Endodermal cell (in vitro differentiated cells): ENCODE measurements around the gene ANGPTL7. TPM values are rescaled to one million over a fixed set of nuclear protein-coding genes. Genes with fewer than 3 reads are reported as not detected.

Source experiments
- DNase-seq: peaks from one replicate; pipeline ENCODE4 v3.0.0-alpha.2; 2017
- H3K27ac ChIP-seq: 2 replicates; pipeline ENCODE4 v1.5.1; 2013; ENCODE audit warnings: mild to moderate bottlenecking, low read depth, low read length, moderate library complexity
- H3K27me3 ChIP-seq: 2 replicates; pipeline ENCODE4 v1.6.1; 2013; ENCODE audit warnings: mild to moderate bottlenecking, low read length, moderate library complexity; ENCODE audit not compliant: insufficient read depth, control insufficient read depth, poor library complexity, severe bottlenecking
- H3K36me3 ChIP-seq: 2 replicates; pipeline ENCODE4 v1.7.0; 2013; ENCODE audit warnings: mild to moderate bottlenecking, low read length, moderate library complexity; ENCODE audit not compliant: control insufficient read depth, insufficient read depth
- H3K4me1 ChIP-seq: one replicate; pipeline ENCODE4 v1.7.0; 2013; ENCODE audit warnings: low read length; ENCODE audit not compliant: control insufficient read depth, insufficient read depth
- H3K4me3 ChIP-seq: 2 replicates; pipeline ENCODE4 v1.5.1; 2013; ENCODE audit warnings: mild to moderate bottlenecking, low read length, moderate library complexity
- H3K9ac ChIP-seq: 2 replicates; pipeline ENCODE4 v1.6.1; 2013; ENCODE audit warnings: mild to moderate bottlenecking, low read length, moderate library complexity; ENCODE audit not compliant: poor library complexity, severe bottlenecking; ENCODE audit errors: extremely low read depth
- H3K9me3 ChIP-seq: 2 replicates; pipeline ENCODE4 v1.6.1; 2013; ENCODE audit warnings: mild to moderate bottlenecking, low read length, moderate library complexity; ENCODE audit not compliant: control insufficient read depth
- H3K27ac Mint-ChIP-seq: 2 replicates; pipeline ENCODE4 v1.8.0; 2020; ENCODE audit warnings: mixed read lengths
- H3K27me3 Mint-ChIP-seq: 2 replicates; pipeline ENCODE4 v1.8.0; 2021; ENCODE audit warnings: mild to moderate bottlenecking, mixed read lengths; ENCODE audit not compliant: insufficient read depth
- H3K36me3 Mint-ChIP-seq: 2 replicates; pipeline ENCODE4 v1.8.0; 2020; ENCODE audit warnings: low read depth, mixed read lengths
- H3K4me1 Mint-ChIP-seq: 2 replicates; pipeline ENCODE4 v1.8.0; 2020; ENCODE audit warnings: mixed read lengths
- H3K4me3 Mint-ChIP-seq: 2 replicates; pipeline ENCODE4 v1.8.0; 2020; ENCODE audit warnings: mild to moderate bottlenecking, moderate library complexity, mixed read lengths
- H3K9me3 Mint-ChIP-seq: 2 replicates; pipeline ENCODE4 v1.8.0; 2020; ENCODE audit warnings: mild to moderate bottlenecking, mixed read lengths
- CTCF ChIP-seq: fragments of 200-600 bp; sonication (generic); conservative IDR thresholded peaks from 2 replicates; pipeline ENCODE4 v1.5.0; 2021; ENCODE audit warnings: antibody characterized with exemption, mild to moderate bottlenecking
- WGBS, 2 experiments: methylation state at CpG; one replicate each; pipeline versions ENCODE4 v1.1.5 to v1.1.7; 2013; ENCODE audit warnings: missing lambda C conversion rate in 2 of 2, mixed read lengths in 1 of 2; ENCODE audit not compliant: insufficient coverage in 1 of 2, insufficient read length in 1 of 2; 5-methylcytosine and 5-hydroxymethylcytosine counted together
- total RNA-seq, 2 donors: library from RNA; stranded (reverse); fragmentation: NEBNext Ultra II Directional in 1 of 2; extraction: Animal tissue kit (Norgen Biotek cat#: 25700) in 1 of 2; gene quantifications; 2 replicates in 1 of 2; 3 replicates in 1 of 2; pipeline ENCODE4 v1.2.1, GENCODE V29; 2021

Gene ANGPTL7
- total RNA-seq, 2 donors from 2014 or later, result not detected

GRCh38 chr1:11156441-11156840, 32.7 kb upstream of the ANGPTL7 start:
- peaks cover 14% of the 10 kb centered on the region for H3K9me3 ChIP-seq
- H3K4me1 ChIP-seq, result no peaks in the 10 kb centered on the region
- no peak for DNase-seq
- no peak for TF ChIP-seq CTCF
- Mint-ChIP-seq H3K27ac (no peak overlapping the region), H3K36me3 (peaks cover 56% of the 10 kb centered on the region), H3K4me3 (no peak overlapping the region), H3K9me3 (peaks cover 12% of the 10 kb centered on the region), H3K4me1 (no peaks in the 10 kb centered on the region), H3K27me3 (no peaks in the 10 kb centered on the region)
- H3K36me3 ChIP-seq, result peaks cover 64% of the 10 kb centered on the region
- no peak overlapping the region for H3K4me3 ChIP-seq
- no peak overlapping the region for H3K9ac ChIP-seq
- WGBS, 2 experiments, result 93 to 100% methylated on average over 3 of the region's 3 CpGs
- H3K27me3 ChIP-seq, result no peaks in the 10 kb centered on the region
- H3K27ac ChIP-seq, result no peak overlapping the region

DNA sequence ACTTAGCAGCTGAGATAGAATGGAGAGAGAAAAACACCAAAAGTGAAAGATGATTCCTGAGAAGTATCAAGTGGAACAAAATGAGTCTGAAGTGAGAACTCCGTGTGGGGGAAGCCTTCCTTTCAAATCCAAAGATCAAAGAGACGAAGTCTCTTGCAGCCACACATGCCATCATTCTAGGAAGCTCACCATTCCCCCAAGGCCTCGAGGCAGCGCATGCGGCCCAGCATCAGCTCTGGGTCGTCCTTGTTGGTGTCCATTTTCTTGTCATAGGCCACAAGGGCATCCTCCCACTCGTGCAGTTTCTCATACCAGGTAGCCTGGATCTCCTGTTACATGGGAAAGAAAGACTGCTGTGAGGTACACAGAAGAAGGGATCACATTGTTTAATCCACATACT, 32.2 kb upstream of the ANGPTL7 start:
- no peak overlapping the region for H3K4me3 Mint-ChIP-seq
- WGBS, 2 experiments, result 94% methylated on average over 7 of the region's 7 CpGs
- no peak overlapping the region for H3K27ac ChIP-seq

GRCh38 chr1:11157394-11157793, 31.8 kb upstream of the ANGPTL7 start:
- Histone ChIP-seq H3K27ac (no peak overlapping the region), H3K9me3 (peaks cover 24% of the 10 kb centered on the region), H3K4me1 (no peaks in the 10 kb centered on the region), H3K9ac (no peak overlapping the region), H3K36me3 (peaks cover 68% of the 10 kb centered on the region), H3K4me3 (no peak overlapping the region), H3K27me3 (no peaks in the 10 kb centered on the region)
- Mint-ChIP-seq H3K4me1 (no peaks in the 10 kb centered on the region), H3K4me3 (no peak overlapping the region), H3K9me3 (peaks cover 22% of the 10 kb centered on the region), H3K27ac (no peak overlapping the region), H3K27me3 (no peaks in the 10 kb centered on the region), H3K36me3 (peaks cover 59% of the 10 kb centered on the region)
- 92 to 97% methylated on average over 7 to 8 of the region's 8 CpGs for WGBS, 2 experiments
- no peak for DNase-seq
- no peak for TF ChIP-seq CTCF

More for the DNA sequence above, 32.2 kb upstream of the ANGPTL7 start:
- Histone ChIP-seq H3K9ac (no peak overlapping the region), H3K9me3 (peaks cover 19% of the 10 kb centered on the region), H3K4me1 (no peaks in the 10 kb centered on the region), H3K4me3 (no peak overlapping the region), H3K36me3 (peaks cover 68% of the 10 kb centered on the region), H3K27me3 (no peaks in the 10 kb centered on the region)
- Mint-ChIP-seq H3K9me3 (peaks cover 18% of the 10 kb centered on the region), H3K27me3 (no peaks in the 10 kb centered on the region), H3K4me1 (no peaks in the 10 kb centered on the region), H3K27ac (no peak overlapping the region), H3K36me3 (peaks cover 59% of the 10 kb centered on the region)
- DNase-seq, result no peak
- no peak for TF ChIP-seq CTCF
